GM19240 (cell line): ENCODE data around the gene FGF1.
A peak's percentile ranks its signal among the peaks of the same experiment; 100 is the strongest.
"Not testable (repeated sequence)": the region's sequence is repeated elsewhere in the genome, so short reads cannot be mapped to it uniquely, and the experiment has no call there.

ENCODE experiments used
- DNase-seq: peaks from one replicate; pipeline ENCODE4 v3.0.0; 2011; ENCODE audit warnings: low spot score; ENCODE audit not compliant: insufficient read length

Gene FGF1

DNA sequence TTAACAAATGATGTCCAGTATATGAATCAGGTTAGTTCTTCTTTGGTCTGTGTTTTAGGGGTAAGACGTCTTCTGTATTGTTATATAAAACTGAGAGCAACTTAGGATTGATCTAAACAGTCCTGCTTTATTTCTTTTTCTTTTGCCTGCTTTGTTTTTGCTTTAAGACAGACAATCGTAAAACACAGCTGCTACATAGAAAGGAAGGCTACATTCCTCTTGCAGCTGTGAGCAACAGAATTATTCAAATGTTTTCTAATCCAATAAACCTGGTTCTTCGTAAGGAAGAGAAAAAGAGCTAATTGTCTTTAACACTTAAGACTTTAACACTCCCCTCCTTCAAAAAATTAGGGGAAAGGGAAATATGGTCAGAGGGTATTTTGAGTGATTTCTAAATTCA is 14.6 kb downstream of the FGF1 start:
- no peak for DNase-seq

DNA sequence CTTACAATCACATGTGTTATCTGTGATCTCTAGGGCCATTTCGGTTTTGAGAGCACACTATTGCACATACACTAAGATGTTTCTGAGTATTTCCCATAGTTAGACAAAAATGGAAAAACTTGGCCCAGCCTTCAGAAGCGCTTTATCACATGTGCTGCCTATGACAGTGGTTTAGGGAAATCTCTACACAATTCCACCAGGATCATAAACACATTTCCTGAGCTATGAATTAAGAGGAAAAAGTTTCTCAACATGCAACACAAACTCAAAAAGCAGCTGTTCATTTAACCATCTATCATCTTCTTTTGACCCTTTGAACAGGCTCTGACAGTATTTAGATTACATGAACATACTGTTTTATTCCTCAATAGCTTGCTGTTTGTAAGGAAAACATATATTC is 15.1 kb downstream of the FGF1 start:
- DNase-seq, result no peak

DNA sequence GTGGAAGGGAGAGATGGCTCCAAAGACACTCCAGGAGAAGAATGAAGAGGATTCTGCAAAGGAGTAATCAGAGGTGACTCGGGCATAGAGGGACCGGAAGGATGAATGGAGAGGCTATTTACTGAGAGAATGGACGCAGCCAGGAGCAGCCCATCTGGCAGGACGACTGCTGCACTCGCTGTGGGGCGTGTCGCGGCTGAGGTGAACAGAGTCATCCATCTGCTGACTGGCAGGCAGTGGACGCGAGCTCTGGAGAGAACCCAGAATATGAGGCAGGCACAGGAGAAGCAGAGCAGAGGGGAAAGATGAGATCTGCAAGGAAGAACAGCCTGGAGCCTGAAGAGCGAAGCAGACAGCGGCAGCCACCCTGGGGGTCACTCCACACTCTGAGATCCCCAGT is 16.4 kb downstream of the FGF1 start:
- no peak for DNase-seq

DNA sequence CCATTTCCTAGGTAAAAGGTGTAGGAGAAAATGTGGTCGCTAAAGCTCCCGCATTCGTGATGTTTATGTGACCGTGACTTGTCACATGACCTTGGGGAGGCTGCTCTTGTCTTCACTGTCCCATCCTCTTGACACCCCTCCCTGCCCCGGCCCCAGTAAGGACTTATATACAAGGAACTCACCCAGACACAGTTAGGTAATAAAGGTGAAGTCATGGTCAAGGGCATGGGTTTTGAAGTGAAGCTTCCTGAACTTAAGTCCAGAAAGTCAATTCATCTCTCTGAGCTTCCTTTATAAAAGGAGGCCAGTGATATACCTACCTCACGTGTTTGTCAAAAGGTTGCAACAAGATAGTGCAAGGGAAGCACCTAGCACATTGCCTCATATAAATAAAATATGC is 17.6 kb downstream of the FGF1 start:
- DNase-seq, result no peak

DNA sequence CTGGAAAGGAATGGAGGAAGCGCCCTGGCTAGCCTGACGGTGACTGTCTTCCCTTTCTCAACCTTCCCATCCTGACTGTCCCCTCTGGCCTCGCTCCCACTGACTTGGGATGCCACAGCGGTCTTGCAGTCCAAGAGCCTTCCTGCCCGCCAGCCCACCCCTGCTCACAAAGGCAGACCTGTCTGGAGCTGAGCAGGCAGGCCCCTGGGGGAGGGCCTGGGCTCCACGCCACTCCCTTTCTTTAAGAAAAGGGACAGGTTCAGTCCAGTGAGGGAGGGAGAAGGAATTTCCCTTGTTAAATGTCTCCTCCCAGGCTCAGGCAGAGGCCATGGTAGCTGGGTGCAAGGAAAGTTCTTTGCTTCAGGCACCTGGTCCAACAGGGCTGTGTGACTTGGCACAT is 18.1 kb downstream of the FGF1 start:
- no peak for DNase-seq

DNA sequence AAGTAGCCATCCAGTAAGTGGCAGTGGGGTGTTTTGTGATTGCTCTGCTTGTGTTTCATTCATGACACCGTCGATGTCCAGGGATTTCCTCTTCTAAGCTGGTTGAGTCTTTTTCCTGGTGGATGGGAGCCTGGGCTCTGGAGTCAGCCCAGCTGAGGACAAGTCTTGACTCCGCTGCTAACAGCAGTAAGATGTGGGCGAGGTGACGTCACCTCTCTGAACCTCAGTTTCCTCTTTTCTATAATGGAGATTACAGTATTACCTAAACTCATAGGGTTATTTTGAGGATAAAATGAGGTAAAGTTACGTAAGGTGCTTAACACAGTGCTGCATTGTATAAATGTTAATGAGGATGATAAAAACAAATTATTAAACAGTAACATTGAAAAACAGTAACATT is 21.3 kb downstream of the FGF1 start:
- no peak for DNase-seq

DNA sequence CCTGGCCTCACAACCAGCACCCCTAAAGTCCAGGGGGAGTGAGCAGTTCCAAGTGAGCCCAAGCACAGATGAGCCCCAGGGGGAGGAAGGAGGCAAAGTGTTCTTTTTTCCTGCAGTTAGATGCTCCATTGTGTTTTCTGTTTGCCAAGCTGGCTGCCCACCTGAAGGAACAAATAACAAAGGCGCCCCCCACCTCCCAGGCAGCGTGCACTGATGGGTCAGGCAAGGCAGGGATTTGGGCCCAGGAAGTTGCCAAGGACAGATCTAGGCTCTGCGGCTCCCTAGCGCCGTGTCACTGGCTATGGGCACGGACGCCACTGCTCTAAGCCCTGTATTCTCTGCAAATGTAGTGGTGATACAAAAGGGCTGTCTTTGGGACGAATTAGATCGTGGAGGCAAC is 21.8 kb downstream of the FGF1 start:
- no peak for DNase-seq

DNA sequence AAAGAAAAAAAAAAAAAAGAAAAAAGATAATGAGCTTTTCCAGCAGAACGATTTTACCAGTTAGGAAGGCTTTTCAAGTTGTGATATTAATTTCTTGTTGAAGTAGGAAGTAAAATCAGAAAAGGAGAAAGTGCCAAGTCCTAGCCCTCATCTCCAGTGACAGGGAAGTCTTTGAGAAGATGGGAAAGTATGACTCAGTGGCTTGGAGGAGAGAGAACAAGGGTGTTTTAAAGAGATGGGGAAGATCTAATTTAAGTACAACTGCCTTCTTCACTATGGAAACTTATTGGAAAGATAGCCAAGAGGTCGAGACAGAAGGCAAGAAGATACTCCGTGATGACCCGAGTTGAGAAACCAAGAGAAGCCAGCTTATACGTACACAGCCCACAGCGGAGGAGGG is 22.6 kb downstream of the FGF1 start:
- DNase-seq, result no peak

DNA sequence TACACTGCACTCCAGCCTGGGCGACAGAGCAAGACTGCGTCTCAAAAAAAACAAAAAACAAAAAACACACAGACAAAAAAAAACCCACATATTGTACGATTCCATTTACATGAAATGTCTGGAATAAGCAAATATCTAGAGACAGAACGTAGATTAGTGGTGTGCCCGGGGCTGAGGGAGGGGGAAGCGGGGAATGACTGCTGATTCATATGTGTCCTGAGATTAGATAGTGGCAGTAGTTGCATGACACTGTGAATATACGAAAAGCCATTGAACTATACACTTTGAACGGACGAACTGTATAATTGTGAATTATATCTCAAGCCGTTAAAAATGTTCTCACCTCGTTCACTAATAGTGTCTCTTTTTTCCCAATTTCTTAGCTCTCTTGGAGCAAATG is 23.9 kb downstream of the FGF1 start:
- no peak for DNase-seq

DNA sequence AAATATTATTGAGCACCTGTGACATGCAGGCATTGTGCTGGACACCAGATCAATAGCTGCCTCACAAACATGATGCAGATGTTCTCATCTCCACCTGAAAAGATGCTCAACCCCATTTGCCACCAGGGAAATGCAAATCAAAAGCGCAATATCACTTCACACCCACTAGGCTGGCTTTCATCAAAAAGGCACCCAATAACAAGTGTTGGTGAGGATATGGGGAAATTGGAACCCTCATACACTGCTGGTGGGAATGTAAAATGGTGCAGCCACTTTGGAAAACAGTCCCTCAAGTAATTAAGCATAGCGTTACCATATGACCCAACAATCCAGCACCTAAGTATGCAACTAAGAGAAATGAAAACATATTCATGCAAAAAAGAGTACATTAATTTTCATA is 24.7 kb downstream of the FGF1 start:
- no peak for DNase-seq

DNA sequence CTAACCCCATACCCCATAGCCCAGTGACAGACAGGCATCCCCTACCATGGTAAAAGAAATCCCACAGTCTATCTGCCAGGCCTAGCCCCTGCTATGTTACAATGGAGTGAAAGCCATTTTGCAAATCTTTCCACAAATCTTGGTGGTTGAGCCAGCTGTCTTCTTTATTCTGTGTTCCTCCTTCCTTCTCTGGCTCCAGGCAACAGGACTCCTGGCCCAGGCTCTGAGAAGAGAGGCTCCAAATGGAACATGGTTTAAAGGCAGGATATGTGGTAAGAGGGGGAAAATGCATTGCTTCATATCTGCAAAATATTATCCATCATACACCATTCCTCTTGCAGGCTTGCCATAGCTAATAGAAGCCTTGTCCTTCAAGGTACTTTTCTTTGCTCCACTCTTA is 25.2 kb downstream of the FGF1 start:
- DNase-seq, result no peak

DNA sequence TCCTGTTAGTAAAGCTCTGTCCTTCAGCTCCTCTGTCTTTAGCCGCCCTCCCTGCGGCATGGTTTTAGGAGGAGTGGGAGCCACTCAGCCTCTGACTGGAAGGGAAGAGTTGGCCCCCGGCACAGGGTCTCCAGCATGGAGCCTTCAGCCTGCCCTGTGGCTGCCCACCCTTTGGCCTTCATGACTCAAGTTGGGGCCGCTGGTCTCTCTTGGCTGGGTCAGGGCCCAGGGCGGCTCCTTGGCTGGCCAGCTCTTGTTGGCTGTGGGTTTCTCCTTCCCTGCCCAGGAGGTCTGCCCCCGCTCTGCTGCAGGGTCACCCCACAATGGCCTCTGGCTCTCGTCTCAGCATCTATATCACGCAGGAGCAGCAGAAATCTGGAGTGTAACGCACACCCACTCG is 25.7 kb downstream of the FGF1 start:
- DNase-seq, result no peak

DNA sequence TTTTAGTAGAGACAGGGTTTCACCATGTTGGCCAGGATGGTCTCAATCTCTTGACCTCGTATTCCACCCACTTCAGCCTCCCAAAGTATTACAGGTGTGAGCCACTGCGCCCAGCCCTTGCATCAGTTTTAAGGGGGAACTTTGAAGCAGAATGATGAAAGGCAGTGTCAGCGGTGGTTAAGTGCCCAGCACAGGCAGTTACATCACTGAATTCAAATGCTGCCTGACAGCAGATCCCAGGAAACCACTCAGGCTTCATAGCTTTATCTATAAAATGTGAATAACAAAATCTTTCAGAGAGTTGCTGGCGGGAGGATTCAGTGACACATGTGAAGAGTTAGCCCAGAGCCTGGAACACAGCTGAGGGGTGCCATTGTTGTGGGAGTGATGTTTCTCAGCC is 26.5 kb downstream of the FGF1 start:
- no peak for DNase-seq

DNA sequence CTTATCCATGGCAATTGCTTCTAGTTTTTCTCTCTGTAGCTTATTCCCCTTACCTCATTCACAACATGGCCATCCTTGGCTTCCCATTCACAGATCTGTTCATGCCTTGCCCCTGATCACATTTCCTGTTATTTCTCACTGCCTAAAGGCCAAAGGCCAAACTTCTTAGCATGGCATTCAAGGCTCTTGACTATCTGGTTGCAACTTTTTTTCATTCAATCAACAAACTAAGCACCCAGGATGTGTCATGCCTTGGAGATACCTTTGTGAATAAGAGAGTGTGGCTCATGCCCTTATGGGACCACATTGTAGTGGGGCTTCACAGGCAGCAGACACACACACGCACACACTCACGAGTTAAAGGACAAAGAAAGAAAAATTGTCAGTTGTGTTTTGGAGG is 27.6 kb downstream of the FGF1 start:
- no peak for DNase-seq

DNA sequence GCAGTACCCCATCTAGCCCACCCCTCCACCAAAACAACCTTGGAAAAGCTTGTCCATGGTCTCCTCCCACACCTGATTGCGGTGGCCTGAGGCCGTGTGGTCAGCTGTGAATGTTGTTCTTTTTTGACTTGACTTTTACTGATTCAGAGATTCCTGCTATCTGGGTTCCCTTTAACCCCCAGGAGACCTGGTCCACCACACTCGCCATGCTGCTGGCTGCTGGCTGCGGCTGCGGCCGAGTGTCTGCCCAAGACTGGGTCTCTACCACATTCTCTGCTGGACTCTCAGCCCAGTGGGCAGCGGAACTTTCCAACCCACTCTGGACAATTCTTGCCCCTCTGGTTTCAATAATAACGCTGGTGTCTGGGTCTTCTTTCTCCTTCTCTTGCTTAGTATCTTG is 28.4 kb downstream of the FGF1 start:
- no peak for DNase-seq

DNA sequence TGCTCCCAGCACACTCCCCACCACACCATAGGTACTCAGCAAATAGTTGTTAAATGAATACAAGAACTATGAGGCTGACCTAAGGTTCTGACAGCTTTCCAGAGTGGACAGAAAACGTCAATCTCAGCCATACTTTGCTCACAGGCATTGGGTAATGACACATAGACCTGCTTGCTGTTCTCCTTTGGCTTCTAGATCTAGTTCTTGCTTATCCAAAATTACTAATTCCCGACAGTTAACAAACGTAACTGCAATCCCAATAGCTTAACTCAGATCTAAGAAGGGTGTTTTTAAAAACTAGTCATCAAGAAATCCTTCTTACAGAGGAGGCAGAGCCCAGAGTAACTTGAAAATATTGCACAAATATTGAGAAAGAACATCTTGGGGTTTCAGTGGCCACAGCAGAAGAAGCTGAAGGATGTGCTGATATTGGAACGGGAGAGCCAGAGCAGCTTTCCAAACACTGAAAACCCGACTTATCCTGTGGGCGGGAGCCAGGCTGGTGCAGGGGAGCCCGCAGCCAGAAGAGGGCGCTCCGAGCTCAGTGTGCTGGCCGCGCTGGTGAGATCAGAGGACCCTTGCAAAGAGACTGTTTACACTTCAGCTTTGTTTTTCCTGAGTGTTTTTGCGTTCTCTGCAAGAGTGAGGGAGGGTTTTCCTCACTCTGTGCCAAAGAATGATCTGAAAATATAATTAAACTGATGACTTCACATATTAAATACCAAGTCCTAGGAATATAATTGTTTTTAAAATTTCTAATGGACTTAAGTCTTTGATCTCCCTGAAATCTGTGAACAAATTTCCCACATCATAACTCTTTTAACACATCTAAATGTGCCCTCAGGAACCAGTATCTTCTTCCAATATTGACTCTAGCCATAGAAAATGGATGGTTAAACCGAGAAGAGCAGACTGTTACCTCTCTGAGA is 30.3 kb downstream of the FGF1 start:
- peak; percentile 70 for DNase-seq

DNA sequence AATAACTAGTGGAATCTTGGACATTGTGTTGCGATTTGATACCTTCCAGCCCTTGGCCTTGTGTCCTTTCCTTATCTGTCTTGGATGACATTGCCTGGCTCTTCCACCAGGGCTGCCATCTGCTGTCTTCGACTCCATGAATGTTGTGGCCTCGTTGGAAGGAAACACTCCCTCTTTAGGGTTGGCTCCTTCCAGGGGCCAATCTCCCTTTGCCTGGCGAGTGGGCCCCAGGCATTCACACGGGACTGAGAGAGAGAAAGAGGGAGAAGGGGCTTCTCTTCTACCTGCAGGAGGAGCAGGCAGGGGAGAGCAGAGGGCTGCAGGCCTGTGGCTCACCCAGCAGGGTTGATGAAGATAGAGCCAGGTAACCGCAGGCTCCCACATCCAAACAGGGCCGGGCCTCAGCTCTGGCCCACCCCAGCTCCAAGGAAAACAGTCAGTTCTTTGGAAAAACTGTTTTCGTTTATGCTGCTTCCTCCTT is 31.3 kb downstream of the FGF1 start:
- DNase-seq, result no peak

DNA sequence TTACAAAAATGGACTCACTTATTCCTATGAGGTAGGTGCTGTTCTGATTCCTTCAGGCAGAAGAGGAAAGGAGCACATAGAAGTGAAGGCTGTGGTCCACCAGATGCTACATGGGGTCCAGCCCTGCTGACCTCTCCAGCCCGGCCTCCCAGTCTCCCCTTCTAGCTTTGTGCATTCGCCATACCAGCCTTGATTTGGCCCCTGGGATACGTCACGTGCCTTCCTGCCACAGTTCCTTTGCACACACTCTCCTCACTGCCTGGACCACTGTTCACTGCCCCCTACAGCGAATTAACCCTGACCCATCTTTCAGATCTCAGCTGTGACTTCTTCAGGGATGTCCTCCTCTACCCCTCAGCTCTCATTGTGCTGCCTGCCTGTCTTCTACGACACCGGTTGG is 32.6 kb downstream of the FGF1 start:
- DNase-seq, result no peak

DNA sequence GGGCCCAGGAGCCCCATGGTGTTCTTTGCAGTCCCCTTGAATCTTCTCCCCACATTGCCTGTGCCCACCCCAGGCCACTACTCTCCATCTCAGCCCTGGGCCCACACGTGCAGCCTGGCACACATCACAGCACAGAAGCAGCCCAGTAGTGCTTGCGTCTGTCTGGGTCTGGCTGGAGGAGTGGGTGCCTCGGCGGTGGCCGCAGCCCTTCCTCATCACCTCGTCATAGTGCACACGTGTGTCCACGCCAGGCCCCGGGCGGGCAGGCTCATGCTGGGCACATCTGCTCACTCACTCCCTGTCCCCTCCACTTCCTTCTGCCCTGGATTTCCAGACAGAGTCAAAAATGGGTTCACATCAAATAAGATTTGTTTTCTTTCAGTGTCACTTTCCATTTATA is 33.3 kb downstream of the FGF1 start:
- DNase-seq, result no peak

DNA sequence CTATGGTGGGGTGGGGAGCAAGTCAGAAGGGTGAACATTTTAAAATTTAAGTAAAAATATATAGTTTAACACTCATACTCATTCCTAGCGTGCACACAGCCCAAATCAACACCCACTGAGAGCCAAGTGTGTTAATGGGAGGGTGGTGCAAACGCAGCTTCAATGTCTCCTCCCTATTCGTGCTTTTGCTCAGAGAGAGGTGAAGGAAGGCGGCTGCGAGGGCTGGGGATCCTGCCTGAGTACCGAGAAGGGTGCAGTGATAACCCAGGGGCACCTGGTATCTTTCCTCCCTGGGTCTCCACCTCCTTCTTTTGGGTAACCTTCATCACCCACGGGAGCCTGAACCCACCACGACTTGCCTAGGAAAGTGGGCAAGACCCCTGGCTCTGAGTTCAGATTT is 35.0 kb downstream of the FGF1 start:
- DNase-seq, result no peak

DNA sequence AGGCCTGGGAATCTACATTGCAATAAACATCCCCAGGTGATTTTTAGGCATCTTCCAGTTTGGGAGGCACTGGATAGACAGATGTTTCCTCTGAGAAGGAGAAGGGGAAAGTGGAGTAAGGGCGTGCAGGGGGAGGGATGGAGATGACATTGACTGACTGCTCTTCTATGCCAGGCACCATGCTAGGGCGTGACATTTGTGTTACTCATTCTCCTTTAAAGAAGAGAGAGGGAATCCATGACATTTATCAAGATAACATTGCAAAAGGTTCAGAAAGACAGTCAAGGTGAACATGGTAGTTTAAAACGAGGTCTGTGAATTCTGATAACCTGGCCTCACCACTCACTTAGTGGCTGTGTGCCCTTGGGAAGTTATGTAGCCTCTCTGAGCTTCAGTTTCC is 35.8 kb downstream of the FGF1 start:
- DNase-seq, result no peak

DNA sequence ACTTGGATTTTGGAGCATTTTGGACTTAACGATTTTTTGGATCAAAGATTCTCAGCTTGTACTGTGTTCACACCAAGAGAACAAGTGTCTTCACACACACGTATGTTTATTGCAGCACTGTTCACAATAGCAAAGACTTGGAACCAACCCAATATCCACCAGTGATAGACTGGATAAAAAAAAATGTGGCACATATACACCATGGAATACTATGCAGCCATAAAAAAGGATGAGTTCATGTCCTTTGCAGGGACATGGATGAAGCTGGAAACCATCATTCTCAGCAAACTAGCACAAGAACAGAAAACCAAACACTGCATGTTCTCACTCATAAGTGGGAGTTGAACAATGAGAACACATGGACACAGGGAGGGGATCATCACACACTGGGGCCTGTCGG is 37.8 kb downstream of the FGF1 start:
- not testable (repeated sequence) for DNase-seq

DNA sequence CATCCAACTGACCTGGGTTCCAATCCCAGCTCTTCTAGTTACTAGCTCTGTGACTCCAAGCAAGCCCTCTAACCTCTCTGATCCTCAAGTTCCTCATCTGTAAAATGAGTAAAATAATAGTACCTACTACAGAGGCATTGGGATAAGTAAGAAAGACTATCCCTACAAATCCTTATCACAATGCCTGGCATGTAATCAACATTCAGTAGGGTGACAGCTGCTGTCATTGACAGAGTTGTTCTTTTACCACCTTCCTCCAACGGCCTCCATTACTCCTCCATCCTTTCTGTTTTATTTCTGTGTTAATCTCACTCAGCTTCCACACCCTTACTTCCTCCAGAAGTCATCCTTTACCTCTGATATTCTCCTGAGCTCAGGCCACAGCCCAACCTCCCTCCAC is 40.4 kb downstream of the FGF1 start:
- DNase-seq, result no peak
